Measurements from ENCODE around the gene SMOC2.

DNA sequence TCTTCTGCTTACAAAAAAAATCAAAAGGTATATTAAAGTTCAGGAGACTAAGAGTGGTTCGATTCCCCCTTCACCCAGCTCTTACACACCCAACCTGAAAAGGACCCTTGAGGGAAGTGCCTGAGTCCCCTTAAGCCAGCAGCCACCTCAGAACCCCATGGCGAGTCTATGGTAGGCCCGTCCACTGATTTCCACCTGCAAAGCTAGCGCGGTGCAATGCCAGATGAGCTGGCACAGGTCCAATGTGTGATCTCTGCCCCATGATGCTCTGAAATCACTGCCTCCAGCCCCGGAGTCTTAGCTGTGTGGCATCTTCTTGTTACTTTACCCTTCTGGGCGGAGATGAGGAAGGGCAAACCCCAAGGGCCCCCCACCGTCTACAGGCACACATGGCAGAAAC is 109.3 kb downstream of the SMOC2 start:
- TF ChIP-seq, protein P1, sequence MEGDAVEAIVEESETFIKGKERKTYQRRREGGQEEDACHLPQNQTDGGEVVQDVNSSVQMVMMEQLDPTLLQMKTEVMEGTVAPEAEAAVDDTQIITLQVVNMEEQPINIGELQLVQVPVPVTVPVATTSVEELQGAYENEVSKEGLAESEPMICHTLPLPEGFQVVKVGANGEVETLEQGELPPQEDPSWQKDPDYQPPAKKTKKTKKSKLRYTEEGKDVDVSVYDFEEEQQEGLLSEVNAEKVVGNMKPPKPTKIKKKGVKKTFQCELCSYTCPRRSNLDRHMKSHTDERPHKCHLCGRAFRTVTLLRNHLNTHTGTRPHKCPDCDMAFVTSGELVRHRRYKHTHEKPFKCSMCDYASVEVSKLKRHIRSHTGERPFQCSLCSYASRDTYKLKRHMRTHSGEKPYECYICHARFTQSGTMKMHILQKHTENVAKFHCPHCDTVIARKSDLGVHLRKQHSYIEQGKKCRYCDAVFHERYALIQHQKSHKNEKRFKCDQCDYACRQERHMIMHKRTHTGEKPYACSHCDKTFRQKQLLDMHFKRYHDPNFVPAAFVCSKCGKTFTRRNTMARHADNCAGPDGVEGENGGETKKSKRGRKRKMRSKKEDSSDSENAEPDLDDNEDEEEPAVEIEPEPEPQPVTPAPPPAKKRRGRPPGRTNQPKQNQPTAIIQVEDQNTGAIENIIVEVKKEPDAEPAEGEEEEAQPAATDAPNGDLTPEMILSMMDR (IDR thresholded peaks at IDR 0.05): no peak
- TF ChIP-seq POLR2AphosphoS5 (IDR thresholded peaks at IDR 0.05) (no peak), POLR2A (IDR thresholded peaks at IDR 0.05) (no peak)
